NCI-H345 (cell line): ENCODE measurements around the gene HAP1.
"Not testable (repeated sequence)": the region's sequence is repeated elsewhere in the genome, so short reads cannot be mapped to it uniquely, and the experiment has no call there.

Source experiments
- DNase-seq: peaks from one replicate; lab custom pipeline; 2025; lab: John Stamatoyannopoulos, UW

The HAP1 gene

DNA sequence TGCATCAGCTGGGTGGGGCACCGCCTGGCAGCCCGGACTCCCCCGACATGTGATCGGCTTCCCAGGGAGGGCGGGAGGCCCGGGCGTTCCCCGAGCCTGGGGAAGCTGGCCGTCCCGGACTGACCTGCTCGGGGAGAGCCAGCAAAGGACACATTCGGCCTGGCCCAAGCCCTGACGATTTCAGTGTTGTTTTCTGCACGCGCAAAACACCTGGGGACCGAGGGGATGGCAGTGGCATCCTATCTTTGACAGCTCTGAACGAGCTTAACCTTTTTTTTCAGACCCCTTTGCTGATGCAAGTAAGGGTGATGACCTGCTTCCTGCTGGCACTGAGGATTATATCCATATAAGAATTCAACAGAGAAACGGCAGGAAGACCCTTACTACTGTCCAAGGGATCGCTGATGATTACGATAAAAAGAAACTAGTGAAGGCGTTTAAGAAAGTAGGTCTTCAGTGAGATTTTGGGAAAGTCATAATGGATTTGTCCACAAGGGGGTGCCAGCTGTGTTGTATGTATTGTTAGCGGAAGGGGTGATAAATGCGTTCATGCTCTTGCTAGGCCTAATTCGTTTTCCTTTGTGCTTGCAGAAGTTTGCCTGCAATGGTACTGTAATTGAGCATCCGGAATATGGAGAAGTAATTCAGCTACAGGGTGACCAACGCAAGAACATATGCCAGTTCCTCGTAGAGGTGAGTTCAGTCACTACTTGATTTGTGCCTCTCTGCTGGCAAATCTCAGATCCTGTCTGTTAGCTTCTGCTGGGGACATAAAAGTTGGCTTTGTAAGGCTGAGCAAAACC, 44.7 kb downstream of the HAP1 start:
- DNase-seq: peak; percentile 11

DNA sequence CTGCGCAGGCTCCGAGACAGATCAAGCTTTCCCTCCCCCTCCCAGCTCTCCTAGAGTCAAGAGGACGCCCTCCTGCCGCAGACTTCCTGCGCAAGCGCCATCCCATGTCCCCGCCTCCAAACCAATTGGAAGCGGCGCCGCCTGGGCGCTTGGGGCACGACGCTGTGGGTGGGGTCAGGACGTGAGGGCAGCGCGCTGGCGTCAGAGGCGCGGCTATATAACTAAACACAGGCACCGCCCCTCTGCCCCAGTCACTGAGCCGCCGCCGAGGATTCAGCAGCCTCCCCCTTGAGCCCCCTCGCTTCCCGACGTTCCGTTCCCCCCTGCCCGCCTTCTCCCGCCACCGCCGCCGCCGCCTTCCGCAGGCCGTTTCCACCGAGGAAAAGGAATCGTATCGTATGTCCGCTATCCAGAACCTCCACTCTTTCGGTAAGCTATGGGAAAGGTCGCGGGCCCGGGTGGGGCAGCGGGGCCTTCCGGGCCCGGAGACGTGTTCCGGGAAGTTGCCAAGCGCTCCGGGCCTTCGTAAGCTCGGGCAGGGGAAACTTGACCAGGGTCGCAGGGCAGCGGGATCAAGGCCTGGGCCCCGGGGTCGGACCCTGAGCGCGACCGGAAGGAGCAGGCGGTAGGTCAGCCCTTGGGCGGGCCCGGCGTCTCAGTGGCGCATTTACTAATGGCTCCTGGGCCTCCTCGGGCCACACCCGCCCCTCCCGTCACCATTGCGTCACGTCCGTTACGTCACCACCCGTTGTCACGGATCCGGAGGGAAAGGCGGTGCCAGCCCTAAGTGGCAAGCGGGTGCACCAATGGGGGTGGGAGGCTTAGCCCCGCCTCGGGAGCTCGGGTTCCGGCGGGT, 45.6 kb downstream of the HAP1 start, which contains the start of gene EIF1:
Gene EIF1 (plus strand): TSS at position 245 of the 856 bp plus-strand sequence. CDS start 154 bp downstream, at position 399.
- peak; percentile 100 for DNase-seq

DNA sequence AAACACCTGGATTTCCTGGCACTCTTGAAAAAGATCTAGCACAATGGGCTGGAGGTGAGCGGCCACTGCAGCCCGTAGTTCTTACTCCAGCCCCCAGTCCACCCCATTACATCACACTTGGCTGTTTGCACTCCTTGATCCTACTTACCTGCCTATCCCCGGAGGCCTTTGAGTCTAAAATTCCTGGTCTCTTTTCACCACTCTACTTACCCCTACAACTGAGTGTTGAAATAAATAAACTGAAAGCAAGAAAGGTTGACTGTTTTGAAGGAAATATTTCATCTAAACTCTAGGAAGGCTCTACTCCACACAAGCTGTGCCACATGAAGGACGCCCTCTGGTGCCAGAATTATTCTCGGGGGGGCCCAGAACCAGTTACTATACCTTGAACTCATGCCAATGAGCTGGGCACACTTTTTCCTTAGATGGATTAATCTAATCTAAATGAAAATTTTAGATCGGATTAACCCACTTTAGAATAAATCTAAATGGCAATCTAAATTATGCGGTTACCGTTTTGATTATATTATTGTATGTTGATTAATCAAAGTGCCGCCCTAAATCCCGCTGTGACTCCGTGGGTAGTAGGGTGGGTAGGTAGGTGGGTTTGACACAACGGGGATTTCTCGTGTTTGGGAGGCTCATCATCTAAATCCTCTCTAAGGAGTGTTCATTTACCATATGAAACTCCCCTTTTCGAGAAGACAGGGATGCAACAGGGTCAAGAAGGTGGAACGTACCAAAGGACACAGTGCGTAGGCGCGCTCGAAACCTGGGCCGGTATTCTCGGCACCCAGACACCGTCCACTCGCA, 46.4 kb downstream of the HAP1 start:
- peak; percentile 58 for DNase-seq

DNA sequence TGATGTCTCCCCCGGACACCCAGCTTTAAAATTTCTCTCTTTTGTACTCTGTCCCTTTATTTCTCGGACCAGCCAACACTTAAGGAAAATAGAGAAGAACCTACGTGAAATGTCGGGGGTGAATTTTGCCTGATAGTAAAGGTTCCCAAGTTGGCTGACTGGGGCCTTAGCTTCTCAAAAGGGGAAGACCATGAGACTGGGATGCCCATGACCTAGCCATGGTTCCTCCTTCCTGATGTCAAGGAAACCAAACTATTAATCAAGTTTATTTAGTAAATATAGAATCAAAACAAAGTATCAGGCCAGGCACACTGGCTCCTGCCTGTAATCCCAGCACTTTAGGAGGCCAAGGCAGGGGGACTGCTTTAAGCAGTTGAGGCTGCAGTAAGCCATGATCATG, 48.2 kb downstream of the HAP1 start:
- no peak for DNase-seq

DNA sequence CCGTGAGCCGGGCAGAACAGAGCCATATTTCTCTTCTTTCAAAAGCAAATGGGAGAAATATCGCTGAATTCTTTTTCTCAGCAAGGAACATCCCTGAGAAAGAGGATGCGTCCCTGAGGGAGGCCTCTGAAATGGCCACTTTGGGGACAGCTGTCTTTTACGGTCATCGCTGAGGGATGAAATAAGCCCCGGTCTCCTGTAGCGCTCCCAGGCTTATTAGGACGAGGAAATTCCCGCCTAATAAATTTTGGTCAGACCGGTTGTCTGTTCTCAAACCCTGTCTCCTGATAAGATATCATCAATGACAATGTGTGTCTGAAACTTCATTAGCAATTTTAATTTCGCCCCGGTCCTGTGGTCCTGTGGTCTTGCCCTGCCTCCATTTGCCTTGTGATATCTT, 48.7 kb downstream of the HAP1 start:
- DNase-seq: not testable (repeated sequence)

DNA sequence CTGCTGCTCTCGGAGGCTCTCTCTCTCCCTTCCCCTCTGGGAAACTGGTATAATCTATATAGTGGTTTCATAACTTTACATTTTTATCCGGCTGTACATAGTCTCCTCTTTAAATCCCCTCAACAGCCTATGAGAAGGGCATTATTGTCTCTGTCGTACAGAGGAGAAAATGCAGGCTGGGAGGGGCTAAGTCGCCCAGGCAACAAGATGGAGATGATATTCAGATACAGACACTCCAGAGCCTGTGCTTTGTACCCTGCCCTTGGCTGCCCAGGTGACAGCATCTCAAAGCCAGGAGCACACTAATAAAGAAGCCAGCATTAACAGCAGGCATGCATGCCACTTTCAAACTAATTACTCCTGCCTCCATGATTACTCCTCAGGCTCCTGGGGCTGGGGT, 50.4 kb downstream of the HAP1 start:
- DNase-seq: no peak

DNA sequence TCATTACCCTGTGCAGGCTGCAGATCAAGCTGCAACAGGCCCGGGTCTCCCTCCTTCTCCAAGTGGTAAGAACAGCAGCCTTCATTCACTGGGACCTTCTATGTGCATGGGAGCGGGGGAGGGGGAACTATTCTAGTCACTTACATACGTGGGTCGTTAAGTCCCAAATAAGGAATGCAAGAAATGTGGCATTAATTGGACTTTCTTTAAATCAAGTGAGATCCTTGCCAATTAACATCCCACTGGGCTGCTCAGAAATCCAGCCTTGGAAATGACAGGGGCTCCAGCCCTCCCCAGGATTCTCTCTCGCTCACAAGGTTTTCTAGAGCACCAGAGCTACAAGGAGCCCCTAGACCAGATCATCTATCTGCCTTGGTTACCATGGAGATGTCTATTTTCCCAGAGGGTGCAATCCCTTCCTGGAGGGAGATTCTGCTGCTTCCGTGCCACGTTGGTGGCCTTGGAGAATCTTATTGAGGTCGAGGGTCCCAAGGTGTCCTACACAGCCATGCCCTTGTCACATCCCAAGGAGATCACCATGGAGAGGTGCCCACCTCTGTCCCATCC, 50.9 kb downstream of the HAP1 start:
- no peak for DNase-seq

DNA sequence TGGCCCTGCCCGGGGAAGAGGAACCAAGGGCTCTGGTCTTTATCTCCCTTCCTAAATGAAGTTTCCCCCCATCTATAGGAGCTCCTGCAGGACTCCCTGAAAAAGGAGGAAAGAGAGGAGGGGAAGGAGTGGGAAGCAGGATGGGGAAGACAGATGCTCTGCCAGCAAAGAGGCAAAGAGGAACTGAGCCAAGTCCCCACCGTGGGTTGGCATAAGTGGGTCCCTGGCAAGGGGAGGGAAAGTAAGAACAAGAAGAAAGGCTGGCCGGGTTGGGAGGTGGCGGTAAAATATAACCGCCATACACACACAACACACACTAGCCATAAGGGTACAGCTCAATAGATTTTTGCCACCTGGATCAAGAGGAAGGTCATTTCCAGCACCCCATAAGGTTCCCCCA, 51.8 kb downstream of the HAP1 start:
- DNase-seq: no peak

DNA sequence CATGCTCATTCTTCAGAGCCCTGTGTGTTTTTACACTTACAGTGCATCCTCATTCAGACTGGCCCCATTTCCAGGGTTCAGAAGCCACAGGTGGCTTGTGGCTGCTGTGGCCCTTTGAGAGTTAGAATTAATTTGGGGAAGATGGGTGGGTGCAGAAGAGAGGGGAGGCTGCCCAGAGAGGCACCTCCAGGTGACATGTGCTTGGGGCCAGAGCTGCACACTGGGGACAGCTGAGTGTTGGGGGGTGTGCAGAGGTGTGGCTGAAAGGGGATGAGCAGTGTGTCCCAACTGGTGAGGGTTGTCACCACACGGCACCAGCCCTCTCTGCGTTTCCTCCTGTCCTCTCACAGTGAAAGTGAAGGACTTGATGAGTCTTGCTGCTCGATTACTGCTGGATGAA, 52.7 kb downstream of the HAP1 start:
- DNase-seq: no peak

DNA sequence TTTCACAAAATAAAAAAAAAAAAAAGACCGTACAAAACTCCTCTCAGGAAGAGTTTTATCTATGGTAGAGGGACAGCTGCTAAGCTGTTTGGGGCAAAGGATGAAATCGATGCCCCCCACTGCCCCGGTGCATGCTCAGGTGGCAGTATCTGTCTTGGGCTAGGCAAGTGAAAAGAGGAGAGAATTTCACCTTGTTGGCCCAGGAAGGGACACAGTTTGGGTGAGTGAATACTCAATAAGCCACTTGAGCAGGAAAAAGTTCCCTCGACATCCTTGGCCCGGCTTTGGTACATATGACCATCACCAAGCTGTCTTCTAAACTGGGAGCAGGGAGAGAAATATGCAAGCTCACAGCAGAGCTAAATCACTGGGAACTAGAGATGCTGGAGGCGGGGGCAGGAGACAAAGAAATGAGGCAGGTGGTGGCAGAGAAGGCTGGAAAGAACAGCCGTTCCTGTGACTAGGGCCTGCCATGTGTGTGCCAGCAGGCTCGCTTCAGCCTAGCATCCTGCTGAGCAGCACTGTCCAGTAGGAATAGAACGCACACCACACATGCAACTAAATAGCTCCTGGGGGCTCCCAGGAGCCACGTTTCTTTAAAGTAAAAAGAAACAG, 53.9 kb downstream of the HAP1 start:
- DNase-seq: peak; percentile 85

DNA sequence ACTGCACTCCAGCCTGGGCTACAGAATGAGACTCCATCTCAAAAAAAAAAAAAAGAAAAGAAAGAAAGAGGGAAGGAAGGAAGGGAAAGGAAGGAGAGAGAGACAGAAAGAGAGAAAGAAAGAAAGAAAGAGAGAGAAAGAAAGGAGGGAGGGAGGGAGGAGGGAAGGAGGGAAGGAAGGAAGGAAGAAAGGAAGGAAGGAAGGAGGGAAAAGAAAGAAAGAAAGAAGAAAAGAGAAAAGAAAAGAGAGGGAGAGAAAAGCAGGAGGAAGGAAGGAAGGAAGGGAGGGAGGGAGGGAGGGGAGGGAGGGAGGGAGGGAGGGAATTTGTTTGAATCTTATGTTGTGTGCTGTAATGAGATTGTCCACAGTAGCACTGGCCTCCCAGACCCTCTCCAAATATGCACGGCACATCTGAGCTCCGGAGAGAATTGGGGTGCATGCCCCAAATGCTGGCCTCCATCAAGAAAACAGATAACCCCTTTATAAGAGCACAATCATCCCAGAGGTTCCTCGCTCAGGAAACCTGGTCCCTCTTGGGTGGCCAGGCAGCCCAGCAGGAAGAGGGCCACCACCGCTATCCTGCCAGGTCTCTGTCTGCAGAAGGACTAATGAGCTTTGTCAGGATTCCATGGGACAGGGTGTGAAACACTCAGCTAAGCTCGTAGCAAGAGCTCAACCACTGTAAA, 54.6 kb downstream of the HAP1 start:
- no peak for DNase-seq

DNA sequence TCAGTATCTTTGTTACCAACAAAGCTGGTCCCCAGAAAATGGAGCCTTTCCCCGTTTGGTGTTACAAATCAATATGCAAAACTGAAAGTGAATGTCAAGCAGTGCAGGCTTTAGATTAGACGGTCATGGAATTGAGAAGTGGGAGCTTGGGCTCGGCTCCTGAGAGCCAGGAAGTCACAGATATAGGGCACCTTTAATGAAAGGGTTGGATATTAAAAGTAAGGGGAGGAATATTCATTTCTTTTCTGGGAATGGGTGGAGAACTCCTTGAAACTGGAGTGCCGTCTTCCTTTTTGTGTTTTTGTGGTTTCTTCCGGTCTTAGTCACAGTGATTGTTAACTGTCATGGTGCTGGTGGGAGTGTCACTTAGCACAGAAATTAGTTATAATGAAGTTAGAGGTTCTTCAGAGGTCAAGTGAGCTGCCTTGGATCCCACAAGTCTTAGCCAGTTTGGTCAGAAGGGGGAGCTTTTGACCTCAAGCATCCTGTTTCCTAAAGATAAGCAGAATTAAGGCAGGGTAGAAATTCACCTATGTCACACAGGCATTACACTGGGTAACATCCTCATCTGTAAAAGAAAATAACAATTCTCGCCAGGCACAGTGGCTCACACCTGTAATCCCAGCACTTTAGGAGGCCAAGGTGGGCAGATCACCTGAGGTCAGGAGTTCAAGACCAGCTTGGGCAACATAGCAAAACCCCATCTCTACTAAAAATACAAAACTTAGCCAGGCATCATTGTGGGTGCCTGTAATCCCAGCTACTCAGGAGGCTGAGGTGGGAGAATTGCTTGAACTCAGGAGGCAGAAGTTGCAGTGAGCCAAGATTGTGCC, 55.3 kb downstream of the HAP1 start:
- no peak for DNase-seq

DNA sequence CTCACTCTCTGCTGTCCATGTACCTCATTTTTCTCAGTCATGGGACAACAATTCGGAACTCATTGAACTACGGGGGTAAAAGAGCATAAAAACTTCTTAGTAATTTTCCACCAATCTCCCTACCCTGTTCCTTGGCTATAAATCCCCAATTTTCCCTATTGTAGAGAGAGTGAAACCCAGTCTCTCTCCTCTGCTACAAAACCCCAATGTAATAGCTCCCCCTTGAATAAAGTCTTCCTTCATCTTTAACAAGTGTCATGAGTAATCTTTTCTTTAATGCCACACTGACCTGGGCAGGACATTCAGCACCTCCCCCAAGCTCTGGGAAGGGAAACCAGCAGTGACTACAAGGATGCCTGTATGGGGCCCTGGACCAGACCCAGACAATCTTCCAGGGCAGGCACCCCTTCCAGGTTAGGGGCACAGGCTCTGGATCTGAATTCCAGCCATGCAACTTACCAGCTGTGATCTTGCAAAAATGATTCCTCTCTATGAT, 56.0 kb downstream of the HAP1 start:
- no peak for DNase-seq

DNA sequence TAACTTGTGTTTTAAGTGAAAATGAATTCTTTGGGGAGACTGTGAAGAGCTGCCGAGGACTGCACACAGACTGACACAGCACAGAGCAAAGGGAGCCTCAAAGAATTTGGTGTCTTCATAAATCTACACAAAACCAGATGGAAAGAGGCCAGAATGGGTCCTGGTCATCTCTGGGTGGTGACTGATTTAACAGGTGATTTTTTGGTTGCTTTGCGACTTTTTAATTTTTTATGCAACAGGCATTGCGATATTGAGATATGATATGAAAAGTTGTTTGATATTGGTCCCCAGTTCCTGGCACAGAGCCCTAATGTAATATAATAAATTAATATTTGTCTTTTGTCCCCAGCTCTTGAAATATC, 58.4 kb downstream of the HAP1 start:
- no peak for DNase-seq

DNA sequence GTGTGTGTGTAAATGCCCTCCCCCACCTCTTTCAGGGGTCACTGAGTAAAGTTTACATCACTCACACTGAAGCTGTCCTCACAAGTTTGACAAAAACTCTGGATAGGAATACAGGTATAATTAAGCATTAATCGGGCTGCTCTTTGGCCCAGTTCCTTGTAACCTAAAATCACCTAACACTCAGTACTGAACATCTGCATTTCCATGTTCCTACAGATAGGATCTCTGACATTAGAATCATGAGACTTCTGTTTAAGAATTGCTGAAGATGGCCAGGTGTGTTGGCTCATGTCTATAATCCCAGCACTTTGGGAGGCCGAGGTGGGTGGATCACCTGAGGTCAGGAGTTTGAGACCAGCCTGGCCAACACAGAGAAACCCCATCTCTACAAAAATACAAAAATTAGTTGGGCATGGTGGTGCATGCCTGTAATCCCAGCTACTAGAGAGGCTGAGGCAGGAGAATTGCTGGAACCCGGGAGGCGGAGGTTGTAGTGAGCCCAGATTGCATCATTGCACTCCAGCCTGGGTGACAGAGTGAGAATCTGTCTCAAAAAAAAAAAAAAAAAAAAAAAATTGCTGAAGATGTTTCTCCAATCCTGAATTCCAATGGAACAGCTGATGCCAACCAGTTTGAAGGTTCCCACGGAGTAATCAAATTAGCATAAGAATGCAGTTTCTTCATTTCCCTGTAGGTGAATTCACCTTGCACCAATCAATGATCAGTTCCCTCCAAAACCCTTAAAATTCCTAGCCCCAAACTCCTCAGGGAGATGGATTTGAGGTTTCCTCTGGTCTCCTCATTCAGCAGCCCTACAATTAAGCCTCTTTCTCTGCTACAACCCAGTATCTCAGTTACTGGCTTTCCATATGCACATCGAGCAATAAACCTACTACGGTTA, 59.0 kb downstream of the HAP1 start:
- DNase-seq: not testable (repeated sequence)
